IMR-90 (cell line): Measurements from ENCODE around the gene CLOCK.

Experiments
- BHLHE40 ChIP-seq: fragments of 150-350 bp; IDR thresholded peaks from 2 replicates; pipeline ENCODE4 v1.6.1; 2016; ENCODE audit warnings: mild to moderate bottlenecking, low read depth, low read length
- CEBPB ChIP-seq: IDR thresholded peaks from 2 replicates; pipeline ENCODE4 v1.6.1; 2012; ENCODE audit warnings: low read depth, low read length, improper control_type of control experiment
- CHD1 ChIP-seq: IDR thresholded peaks from 2 replicates; pipeline ENCODE4 v1.6.1; 2012; ENCODE audit warnings: low read depth, low read length, improper control_type of control experiment
- CTCF ChIP-seq: conservative IDR thresholded peaks from 2 replicates; pipeline ENCODE4 v1.5.1; 2012; ENCODE audit warnings: mild to moderate bottlenecking, low read depth, low read length, improper control_type of control experiment
- FOS ChIP-seq: fragments of 150-350 bp; IDR thresholded peaks from 2 replicates; pipeline ENCODE4 v1.6.1; 2016; ENCODE audit warnings: low read depth, low read length
- MAZ ChIP-seq: IDR thresholded peaks from 2 replicates; pipeline ENCODE4 v1.6.1; 2012; ENCODE audit warnings: low read depth, mild to moderate bottlenecking, low read length, improper control_type of control experiment, moderate library complexity, borderline replicate concordance
- POLR2A ChIP-seq: IDR thresholded peaks from 2 replicates; pipeline ENCODE4 v1.6.1; 2012; ENCODE audit warnings: mild to moderate bottlenecking, low read depth, low read length
- RAD21 ChIP-seq: IDR thresholded peaks from 2 replicates; pipeline ENCODE4 v1.6.1; 2012; ENCODE audit warnings: low read length, improper control_type of control experiment
- RCOR1 ChIP-seq: IDR thresholded peaks from 2 replicates; pipeline ENCODE4 v1.6.1; 2012; ENCODE audit warnings: mild to moderate bottlenecking, low read length, improper control_type of control experiment; ENCODE audit not compliant: insufficient replicate concordance
- RFX5 ChIP-seq: IDR thresholded peaks from 2 replicates; pipeline ENCODE4 v1.8.0; 2012; ENCODE audit warnings: low read depth, mild to moderate bottlenecking, low read length, moderate library complexity
- SMC3 ChIP-seq: fragments of 150-350 bp; IDR thresholded peaks from 2 replicates; pipeline ENCODE4 v1.6.1; 2016; ENCODE audit warnings: low read depth, mild to moderate bottlenecking, antibody characterized with exemption, low read length, moderate library complexity
- USF2 ChIP-seq: fragments of 150-350 bp; IDR thresholded peaks from 2 replicates; pipeline ENCODE4 v1.6.1; 2017; ENCODE audit warnings: mild to moderate bottlenecking, antibody characterized with exemption, low read length, low read depth
- TF ChIP-seq, protein P1 (sequence below): fragments of 150-350 bp; IDR thresholded peaks from 2 replicates; pipeline ENCODE4 v1.6.1; 2016; ENCODE audit warnings: low read depth, mild to moderate bottlenecking, low read length, moderate library complexity, borderline replicate concordance

GRCh38 chr4:55498051-55498450 is 48.7 kb downstream of the CLOCK start:
- TF ChIP-seq POLR2A: no peak
- TF ChIP-seq, protein P1, sequence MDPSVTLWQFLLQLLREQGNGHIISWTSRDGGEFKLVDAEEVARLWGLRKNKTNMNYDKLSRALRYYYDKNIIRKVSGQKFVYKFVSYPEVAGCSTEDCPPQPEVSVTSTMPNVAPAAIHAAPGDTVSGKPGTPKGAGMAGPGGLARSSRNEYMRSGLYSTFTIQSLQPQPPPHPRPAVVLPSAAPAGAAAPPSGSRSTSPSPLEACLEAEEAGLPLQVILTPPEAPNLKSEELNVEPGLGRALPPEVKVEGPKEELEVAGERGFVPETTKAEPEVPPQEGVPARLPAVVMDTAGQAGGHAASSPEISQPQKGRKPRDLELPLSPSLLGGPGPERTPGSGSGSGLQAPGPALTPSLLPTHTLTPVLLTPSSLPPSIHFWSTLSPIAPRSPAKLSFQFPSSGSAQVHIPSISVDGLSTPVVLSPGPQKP: no peak
- no peak for TF ChIP-seq BHLHE40
- no peak for TF ChIP-seq SMC3
- no peak for TF ChIP-seq RFX5
- TF ChIP-seq CTCF: no peak
- TF ChIP-seq MAZ: no peak
- no peak for TF ChIP-seq RAD21
- no peak for TF ChIP-seq CEBPB
- no peak for TF ChIP-seq RCOR1
- TF ChIP-seq USF2: no peak
- no peak for TF ChIP-seq CHD1
- no peak for TF ChIP-seq FOS
